HG03196 (cell line): ENCODE results near the gene DZANK1.
"Not testable (repeated sequence)": the region's sequence is repeated elsewhere in the genome, so short reads cannot be mapped to it uniquely, and the experiment has no call there.

ENCODE experiments used
- ATAC-seq: cut with Tn5 transposase; IDR thresholded peaks from one replicate; pipeline ENCODE4 v1.9.1; 2021; ENCODE audit not compliant: unreplicated experiment

DZANK1 gene

GRCh38 chr20:18440403-18440802 lies 26.4 kb downstream of the DZANK1 start:
- ATAC-seq = no peak

GRCh38 chr20:18436847-18437246 lies 30.0 kb downstream of the DZANK1 start:
- ATAC-seq = no peak

- ATAC-seq = no peak
These were observed 35.6 kb downstream of the DZANK1 start for GRCh38 chr20:18431206-18431605.

GRCh38 chr20:18430172-18430826 lies 36.5 kb downstream of the DZANK1 start:
- ATAC-seq = no peak

DNA sequence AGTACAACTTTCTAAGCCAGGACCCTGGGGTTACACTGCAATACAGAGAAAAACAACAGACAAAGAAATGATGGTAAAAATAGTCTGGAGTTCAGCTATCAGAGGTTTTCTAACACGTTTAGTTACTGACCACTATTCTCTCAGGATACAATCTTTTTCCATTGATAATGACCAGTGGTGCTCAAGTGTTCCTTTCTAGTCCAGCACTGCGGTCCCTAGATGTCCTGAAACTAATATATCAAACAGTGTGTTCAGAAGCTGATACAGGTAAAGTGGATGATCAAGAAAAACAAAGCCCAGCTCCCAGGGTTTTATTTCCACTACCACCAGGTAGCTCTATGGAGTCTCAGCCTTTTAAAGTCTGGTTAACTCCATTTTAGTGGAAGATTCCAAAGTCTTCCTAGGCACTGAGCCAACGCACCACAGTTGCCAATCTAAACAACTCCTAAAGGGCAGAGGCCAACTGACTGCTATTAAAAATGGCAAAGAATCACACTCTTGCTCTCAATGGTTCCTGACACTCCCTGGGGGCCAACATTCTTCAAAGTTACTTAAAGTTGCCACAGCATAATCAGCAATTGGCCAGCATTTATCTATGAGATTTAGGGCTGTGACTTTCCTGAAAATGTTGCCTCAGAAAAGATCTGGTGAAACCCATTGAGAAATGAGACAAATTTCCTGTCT lies 38.2 kb downstream of the DZANK1 start:
- no peak for ATAC-seq

DNA sequence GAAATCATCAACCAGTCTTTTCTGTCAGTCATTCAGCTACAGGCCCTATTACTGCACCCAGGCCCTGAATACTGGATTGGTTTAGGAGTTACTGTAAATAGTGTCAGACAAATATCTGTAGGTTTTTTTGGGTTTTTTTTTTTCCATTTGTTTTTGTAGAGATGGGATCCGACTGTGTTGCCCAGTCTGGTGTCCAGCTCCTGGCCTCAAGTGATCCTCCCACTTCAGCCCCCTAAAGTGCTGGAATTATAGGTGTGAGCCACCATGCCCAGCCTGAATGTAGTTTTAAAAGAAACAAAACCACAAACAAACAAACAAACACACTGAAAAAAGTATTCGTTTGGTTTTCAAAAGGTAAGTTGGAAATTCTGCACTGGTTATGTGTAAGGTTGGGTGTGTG lies 39.6 kb downstream of the DZANK1 start:
- ATAC-seq = no peak

DNA sequence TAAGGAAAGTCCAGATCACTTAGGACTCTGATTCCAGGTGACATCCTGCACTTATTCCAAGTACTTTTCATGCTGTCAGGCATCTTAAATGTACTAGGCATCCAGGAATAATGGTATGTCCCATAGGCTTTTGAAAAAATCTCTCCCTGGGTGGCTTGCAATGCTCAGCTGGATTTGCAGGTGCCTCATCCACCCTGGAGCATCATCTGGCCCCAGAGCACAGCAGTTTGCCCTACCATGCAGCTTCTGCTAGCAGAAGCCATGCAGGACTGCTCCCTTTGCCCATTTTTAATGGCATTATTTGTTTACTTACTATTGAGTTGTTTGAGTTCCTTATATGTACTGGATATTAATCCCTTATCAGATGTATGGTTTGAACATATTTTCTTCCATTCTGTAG lies 45.2 kb downstream of the DZANK1 start:
- ATAC-seq = no peak

GRCh38 chr20:18416486-18416885 lies 50.3 kb downstream of the DZANK1 start:
- ATAC-seq = no peak

- ATAC-seq = no peak
These were observed 52.7 kb downstream of the DZANK1 start for GRCh38 chr20:18414140-18414539.

- ATAC-seq = no peak
These were observed 54.5 kb downstream of the DZANK1 start for GRCh38 chr20:18412221-18412901.

DNA sequence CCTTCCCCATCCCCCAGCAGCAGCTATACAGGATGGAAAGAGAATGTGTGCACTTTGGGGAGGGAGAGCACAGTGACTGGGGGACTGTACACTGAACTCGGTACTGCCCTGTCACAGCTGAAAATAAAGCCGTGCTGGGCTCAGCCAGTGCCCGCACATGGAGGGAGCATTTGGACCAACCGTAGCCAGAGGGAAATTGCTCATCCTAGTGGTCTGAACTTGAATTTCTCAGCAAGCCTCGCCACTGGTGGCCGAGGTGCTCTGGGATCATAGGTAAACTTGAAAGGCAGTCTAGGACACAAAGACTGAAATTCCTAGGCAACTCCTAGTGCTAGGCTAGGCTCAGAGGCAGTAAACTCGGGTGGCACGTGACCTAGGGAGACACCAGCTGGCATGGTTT lies 61.0 kb downstream of the DZANK1 start:
- ATAC-seq = no peak

- no peak for ATAC-seq
These were observed 62.7 kb downstream of the DZANK1 start for GRCh38 chr20:18404172-18404571.

DNA sequence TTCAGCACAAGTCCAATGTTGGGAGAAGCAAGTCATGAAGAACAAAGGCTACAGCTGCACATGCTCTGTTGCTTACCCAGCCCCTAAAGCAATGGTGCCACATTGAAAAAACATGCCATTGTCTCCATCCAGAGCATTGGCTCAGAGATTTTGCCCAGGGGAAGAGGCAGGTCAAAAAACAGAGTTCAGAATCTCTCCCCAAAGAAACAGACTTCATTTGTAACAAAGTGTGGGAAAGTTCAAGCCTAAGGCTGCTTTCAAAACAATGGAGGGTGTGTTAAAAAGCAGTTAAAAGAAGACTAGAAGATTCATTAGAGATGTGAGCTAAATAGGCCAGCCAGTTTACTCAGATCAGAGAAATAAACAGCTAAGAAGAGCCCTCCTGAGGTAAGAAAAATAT lies 63.6 kb downstream of the DZANK1 start:
- ATAC-seq = no peak

DNA sequence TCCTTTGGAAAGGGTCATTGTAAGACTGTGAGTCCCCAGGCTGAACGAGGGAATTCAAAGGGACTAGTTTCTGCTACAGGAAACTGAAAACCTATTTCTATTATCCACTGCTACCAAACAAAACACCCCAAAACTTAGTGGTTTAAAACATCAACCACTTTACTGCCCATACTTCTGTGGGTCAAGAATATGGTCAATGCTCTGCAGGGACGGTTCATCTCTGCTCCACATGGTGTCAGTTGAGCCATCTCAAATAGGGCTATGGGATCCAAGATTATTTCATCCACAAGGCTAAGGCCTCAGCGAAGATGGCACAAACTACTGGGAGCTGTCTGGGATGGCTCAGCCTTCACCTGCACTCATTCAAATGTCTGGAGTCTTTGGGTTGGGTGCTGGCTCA lies 65.5 kb downstream of the DZANK1 start:
- no peak for ATAC-seq

DNA sequence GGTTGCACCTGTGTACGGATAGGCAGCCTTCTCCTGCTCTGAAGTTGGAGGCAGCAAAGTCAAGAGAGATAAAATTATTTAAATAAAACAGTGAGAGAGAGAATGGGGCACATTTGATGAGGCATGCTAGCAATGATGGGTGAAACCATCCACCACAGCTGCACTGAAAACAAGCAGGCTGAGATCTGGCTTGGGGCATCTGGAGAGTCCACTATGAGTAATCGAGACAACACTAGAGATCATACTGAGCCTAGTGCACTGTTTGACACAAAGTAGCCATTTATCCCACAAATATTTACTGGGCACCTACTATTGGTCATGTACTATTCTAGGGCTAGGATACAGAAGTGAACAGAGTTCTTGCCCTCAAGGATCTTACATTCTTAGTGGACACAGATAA lies 66.4 kb downstream of the DZANK1 start:
- ATAC-seq = no peak

DNA sequence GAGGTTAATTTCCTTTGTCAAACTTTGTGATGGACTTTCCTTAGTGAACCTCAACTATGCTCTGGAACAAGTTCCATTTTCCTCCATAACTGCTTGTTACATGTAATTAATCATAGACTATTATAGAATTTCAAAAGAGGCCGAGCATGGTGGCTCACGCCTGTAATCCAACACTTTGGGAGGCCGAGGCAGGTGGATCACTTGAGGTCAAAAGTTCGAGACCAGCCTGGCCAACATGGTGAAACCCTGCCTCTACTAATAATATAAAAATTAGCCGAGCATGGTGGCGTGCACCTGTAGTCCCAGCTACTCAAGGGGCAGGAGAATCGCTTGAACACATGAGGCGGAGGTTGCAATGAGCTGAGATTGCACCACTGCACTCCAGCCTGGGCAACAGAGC lies 68.1 kb downstream of the DZANK1 start:
- ATAC-seq = not testable (repeated sequence)

DNA sequence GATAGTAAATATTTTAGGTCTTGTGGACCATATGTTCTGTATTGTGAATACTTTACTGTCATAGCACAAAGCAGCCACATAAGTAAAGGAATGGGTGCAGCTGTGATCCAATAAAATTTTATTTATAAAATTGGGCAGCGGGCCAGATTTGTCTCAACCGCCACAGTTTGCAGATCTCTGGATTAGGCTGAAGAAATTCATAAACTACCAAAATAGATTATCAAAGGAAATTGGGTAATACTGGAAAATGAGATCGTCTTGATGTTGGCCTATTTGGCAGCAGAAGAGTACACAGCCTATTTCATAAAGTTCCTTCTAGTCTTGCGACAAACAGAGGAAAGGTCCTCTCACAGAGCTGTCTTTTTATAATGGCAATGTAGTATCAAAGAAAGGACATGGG lies 69.8 kb downstream of the DZANK1 start:
- no peak for ATAC-seq

DNA sequence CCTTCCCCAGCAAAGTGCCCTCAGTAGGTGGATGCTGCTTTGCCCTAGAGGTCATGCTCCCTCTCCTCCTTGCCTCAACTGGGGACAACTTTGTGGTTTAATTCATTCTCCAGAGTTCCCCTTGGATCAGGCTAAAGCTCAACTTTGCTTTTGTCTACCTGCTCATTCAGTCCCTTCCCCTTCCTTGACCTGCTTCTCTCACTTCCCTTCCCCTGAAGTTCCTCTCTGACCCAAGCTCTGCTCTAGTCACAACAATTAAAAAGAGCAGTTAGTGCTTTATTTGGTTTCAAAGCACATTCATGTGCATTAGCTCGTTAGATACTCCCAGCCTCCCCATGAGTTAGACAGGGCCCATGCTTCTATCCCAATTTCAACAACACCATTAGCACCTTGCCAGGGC lies 71.3 kb downstream of the DZANK1 start:
- ATAC-seq = no peak

GRCh38 chr20:18394363-18394762 lies 72.5 kb downstream of the DZANK1 start:
- ATAC-seq = no peak

- no peak for ATAC-seq
These were observed 75.1 kb downstream of the DZANK1 start for GRCh38 chr20:18391686-18392085.

- ATAC-seq = no peak
These were observed 76.6 kb downstream of the DZANK1 start for GRCh38 chr20:18390201-18390600.

GRCh38 chr20:18388860-18389259 lies 78.0 kb downstream of the DZANK1 start:
- no peak for ATAC-seq
